GM18502 (cell line): ENCODE results near the gene OR1I1.
"Not testable (repeated sequence)": the region's sequence is repeated elsewhere in the genome, so short reads cannot be mapped to it uniquely, and the experiment has no call there.

Source experiments
- ATAC-seq: cut with Tn5 transposase; IDR thresholded peaks from one replicate; pipeline ENCODE4 v1.9.1; 2021; ENCODE audit warnings: mild to moderate bottlenecking; ENCODE audit not compliant: unreplicated experiment, poor library complexity

The OR1I1 gene, protein sequence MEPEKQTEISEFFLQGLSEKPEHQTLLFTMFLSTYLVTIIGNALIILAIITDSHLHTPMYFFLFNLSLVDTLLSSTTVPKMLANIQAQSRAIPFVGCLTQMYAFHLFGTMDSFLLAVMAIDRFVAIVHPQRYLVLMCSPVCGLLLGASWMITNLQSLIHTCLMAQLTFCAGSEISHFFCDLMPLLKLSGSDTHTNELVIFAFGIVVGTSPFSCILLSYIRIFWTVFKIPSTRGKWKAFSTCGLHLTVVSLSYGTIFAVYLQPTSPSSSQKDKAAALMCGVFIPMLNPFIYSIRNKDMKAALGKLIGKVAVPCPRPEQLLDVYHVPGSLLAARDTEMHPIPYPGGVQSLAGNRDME

DNA sequence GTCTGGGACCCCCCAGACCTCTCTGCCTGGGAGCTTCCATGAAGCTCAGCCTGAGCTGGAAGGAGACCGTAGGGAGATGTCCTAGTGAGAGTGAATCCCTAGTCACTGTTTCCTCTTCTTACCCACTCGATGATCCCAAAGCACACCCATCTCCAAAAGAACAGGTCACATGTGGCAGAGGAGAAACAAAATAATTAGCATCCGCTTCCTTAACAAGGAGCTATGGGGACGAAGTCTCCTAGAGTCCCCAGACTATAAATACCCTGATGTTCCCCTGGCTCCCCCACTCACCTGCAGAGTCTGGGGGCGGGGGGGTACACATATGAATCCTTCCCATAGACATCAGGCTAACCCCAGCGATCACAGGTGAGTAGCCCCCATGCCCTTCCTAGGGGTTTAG, at the start of gene OR1I1:
Gene OR1I1 (plus strand): TSS at position 301 of the 400 bp plus-strand sequence. CDS start 4,855 bp downstream, outside the sequence.
- ATAC-seq, result no peak

DNA sequence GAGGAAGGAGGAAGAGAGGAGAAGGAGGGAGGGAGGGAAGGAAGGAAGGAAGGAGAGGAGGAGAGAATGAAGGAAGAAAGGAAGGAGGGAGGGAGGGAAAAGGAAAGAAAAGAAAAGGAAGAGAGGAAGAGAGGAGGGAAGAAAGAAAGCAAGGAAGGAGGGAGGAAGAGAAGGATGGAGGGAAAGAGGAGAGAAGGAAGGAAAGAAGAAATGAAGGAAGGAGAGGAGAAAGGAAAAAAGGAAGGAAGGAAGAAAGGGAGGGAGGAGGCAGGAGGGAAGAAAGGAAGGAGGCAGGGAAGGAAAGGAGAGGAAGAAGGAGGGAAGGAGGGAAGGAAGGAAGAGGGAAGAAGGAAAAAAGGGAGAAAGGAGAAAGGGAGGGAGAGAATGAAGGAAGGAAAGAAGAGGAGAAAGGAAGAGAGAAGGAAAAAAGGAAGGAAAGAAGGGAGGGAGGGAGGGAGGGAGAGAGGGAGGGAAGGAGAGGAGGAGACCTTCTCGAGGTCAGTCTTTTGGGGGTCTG, 46.2 kb upstream of the OR1I1 start:
- ATAC-seq, result no peak

DNA sequence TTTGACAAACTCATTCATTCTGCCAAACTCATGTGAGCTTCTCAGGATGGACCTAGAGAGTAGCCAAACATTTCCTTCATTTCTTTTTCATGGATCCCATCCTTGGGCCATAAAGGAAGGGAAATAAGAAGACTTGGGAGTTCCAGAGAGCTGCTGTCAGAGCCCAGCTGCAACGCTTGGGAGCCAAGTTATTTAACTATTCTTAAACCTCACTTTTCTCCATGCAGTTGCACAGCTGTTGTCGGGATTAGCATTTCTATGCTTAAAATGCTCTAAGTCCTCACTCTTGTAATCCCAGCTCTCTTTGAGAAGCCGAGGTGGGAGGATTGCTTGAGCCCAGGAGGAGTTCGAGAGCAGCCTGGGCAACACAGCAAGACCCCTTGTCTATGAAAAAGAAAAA, 44.4 kb upstream of the OR1I1 start:
- no peak for ATAC-seq

DNA sequence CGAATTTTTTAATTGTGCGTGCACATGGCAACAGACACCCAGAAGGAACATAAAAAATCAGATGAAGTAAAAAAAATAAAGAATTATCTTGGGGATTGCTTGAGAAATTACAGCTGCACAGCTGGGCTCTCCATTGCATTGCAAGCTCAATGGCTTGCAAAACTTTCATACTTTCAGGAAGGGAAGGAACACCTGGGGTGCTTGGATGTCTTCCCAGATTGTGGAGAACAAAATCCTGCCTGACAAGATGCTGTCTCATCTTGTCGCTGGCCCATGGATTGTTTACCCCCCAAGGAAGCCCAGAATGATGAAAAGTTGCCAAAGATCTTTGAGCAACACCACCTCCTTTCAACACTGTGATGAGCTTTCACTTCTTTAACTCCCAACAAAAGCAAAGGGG, 43.7 kb upstream of the OR1I1 start:
- no peak for ATAC-seq

DNA sequence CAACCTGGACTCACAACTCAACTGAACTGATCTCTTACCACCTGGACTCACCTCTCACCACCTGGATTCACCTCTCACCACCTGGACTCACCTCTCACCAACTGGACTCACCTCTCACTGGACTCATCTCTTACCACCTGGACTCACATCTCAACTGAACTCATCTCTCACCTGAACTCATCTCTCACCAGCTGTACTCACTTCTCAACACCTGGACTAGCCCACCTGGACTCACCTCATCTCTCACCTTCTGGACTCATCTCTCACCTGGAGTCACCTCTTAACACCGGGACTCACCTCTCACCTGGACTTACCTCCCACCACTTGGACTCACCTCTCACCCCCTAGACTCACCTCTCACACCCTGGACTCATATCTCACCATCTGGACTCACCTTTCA, 40.0 kb upstream of the OR1I1 start:
- no peak for ATAC-seq

DNA sequence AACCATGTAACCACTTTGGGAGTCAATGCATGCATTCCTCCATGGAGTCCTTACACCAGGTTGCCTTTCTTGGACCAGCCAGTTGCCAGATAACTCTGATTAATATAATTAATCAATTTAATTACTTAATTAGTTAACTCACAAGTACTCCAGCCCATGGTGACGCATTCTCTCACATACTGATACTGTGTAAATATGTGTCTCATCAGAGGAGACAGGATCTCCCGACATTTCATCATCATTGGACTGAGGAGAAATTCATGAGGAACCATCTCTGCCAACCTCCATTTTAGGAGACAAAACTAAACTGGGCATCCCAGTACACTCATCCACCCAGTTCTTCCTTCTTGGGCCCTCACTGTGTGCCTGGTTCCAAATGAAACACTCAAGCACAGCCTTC, 39.2 kb upstream of the OR1I1 start:
- no peak for ATAC-seq

DNA sequence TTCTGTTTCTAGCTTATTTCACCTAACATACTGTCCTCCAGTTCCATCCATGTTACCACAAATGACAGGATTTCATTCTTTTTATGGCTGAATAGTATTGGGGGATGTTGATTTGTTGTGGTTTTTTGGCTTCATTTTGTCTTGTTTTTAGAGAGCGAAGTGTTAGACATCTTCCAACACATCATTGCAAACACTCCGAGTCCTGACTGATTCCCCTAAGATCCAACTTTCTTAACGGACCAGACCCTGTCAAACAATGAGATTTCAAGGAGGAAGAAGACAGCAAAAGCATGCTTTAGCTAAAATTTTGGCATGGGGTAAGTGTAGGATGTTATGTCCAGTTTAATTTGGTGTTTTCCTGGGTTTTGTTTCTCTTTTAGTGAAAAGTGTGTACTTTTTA, 36.5 kb upstream of the OR1I1 start:
- ATAC-seq, result no peak

DNA sequence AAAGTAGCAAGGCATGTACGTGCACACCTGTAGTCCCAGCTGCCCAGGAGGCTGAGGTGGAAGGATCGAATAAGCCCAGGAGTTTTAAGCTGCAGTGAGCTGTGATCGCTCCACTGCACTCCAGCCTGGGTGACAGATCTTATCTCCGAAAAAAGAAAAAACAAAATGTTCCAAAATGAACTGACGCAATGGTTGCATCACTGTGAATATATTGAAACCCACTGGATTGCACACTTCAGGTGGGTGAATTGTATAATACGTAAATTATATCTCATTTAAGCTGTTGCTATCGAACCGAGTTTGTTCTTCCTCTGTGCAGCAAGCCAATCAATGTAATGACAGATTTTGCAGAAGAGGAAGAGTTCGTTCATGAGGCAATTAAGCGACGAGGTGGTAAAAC, 34.3 kb upstream of the OR1I1 start:
- no peak for ATAC-seq

DNA sequence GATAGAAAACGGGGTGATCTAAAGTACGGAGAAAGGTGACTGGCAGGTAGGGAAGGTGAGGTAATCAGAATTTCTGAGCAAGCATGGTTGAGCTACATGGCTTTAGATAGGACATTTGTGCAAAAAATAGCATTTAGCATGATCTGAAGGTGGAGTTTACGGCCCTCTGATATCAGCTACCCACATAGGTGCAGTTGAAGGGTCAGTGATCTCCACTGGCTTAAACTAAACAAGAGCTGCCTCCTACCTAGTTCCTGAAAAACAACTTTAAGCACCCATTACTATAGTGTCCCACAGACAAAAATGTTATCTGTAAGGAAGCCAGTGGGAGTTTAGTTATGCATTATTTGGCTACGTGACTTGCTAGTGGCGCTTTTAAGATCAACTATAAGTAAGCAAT, 33.9 kb upstream of the OR1I1 start:
- no peak for ATAC-seq

DNA sequence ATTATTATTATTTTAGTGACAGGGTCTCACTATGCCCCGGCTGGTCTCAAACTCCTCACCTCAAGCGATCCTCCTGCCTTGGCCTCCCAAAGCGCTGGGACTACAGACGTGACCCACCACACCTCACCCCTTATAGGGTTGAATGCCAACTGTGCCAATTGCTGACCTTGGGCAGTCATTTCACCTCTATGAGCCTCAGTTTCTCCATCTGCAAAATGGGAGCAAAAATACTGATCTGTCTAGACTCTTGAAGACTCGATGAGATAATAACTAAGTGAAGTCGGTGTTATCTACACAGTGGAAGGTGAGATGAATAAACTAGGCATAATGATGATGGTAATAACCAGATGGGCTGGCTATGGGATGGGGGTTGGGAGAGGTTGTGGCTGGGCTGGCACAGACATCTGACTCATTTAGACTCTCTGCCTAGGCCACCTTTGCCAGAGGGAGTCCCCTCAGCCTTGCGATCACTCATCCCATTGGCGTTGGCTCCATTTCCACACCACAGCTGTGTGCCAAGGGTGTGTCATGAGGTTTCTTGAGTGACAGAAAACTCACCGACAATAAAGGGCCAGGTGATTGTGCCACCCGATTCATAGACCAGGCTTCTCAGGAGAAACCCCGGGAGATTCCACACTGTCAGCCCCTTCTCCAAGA, 33.0 kb upstream of the OR1I1 start, which contains the start of gene CASP14:
Gene CASP14 (plus strand): TSS at position 596 of the 657 bp plus-strand sequence. CDS start 2,772 bp downstream, outside the sequence.
- ATAC-seq, result no peak

DNA sequence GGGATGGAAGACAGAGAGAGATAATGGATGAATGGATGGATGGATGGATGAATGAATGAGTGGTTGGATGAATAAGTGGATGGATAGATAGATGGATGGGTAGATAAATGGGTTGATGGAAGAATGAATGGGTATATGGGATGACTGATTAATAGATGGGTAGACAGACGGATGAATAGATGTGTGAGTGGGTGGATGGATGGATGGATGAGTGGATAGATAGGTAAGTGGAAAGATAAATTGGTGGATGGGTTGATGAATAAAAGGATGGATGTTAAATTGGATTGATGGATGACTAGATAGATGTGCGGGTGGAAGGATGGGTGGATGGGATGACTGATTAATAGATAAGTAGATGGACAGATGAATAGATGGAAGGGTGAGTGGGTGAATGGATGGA, 31.4 kb upstream of the OR1I1 start:
- ATAC-seq, result no peak

DNA sequence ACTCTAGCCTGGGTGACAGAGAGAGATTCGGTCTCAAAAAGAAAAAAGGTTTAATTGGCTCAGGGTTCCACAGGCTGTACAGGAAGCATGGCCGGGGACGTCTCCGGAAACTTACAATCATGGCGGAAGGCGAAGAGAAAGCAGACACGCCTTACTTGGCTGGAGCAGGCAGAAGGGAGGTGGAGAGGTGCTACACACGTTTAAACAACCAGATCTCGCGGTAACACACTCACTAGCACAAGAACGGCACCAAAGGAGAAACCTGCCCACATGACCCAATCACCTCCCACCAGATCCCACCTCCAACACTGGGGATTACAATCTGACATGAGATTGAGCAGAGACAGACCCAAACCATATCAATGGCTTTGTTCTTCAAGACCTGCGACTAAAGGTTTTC, 20.0 kb upstream of the OR1I1 start:
- ATAC-seq, result no peak

DNA sequence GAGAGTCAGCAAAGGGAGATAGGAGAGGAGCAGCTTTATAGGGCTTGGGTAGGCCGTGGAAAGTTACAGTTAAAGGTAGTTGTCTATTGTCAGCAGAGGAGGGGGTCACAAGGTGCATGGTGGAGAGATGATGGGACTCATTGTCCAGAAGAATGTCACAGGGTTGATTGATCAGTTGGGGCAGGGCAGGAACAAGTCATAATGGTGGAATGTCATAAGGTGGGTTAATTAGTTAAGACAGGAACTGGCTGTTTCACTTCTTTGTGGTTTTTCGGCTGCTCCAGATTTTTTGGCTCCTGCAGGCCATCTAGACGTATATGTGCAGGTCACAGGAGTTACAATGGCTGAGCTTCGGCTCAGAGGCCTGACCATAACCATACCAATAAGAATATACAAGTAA, 11.6 kb upstream of the OR1I1 start:
- not testable (repeated sequence) for ATAC-seq

DNA sequence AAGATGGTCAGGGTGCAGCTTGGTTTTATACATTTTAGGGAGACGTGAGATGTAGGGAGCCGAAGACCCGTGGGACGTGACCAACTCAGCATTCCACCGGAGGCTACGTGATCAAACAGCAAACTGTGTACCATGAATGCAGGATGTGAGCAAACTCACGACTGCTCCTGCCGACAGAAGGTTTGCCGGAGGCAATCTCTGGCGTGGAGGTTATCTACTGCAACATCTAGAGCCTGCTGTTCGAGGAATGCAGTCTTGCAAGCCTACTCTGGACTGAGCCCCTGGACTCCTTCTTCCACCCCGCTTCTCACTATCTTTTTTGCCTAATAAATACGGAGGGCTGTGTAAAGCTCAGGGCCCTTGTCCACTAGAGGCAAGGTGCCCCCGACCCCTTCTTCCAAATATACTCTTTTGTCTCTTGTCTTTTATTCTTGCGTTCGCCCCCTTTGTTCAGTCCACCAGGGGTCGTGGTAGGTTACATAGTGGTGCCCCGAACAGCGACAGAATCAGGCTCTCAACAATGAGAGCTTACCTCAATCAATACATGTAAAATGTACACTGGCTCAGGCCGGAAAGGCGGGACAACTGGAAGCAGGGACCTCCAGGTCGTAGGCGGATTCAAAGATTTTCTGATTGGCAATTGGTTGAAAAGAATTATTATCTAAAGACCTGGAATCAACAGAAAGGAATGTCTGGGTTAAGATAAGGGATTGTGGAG, 8.9 kb upstream of the OR1I1 start:
- no peak for ATAC-seq

DNA sequence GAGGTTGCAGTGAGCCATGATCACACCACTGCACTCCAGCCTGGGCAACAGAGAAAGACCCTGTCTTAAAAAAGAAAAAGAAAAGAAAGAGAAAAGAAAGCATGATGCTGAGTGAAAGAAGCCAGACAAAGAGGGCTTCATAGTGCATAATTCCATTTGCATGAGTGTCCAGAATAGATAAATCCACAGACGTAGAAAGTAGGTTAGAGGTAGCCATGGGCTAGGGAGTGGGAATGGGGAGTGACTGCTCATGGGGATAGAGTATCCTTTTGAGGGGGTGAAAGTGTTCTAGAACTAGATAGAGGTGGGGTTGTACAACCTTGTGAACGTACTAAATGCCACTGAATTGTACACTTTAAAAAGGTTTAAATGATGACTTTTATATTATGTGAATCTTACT, 7.6 kb upstream of the OR1I1 start:
- no peak for ATAC-seq

DNA sequence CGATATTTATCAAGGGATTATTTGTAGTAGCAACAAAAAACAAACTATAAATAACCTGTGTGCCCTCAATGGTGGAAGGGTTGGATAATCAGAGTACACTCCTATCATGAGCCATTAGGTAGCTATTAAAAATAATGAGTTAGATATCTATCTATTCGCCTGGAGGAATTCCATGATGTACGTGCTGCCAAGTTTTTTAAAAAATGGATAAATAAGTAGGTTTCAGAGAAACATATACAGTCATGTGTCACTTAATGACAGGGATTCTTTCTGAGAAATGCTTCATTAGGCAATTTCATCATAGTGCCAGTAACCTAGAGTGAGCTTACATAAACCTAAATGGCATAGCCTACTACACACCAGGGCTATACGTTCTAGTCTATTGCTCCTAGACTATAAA, 6.2 kb upstream of the OR1I1 start:
- no peak for ATAC-seq

DNA sequence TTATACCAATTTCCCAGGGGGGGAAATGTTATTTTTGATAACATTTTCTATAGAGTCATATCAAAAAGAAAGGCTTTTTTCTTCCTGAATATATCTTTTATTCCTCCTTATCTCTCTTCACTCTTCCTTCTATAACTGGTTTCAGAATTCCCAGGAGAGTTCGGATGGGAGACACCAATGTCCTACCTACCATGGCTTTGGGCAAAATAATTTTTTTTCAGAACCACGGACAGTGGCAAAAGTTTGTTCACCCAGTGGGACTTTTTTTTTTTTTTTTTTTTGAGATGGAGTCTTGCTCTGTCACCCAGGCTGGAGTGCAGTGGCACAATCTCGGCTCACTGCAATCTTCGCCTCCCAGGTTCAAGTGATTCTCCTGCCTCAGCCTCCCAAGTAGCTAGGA, 2.0 kb upstream of the OR1I1 start:
- ATAC-seq, result not testable (repeated sequence)

DNA sequence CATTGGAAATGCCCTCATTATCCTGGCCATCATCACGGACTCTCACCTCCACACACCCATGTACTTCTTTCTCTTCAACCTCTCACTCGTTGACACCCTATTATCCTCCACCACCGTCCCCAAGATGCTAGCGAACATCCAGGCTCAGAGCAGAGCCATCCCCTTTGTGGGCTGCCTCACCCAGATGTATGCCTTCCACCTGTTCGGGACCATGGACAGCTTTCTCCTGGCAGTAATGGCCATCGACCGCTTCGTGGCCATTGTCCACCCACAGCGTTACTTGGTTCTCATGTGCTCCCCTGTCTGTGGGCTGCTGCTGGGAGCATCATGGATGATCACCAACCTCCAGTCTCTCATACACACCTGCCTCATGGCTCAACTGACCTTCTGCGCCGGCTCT, 5.2 kb downstream of the OR1I1 start:
- ATAC-seq, result no peak

DNA sequence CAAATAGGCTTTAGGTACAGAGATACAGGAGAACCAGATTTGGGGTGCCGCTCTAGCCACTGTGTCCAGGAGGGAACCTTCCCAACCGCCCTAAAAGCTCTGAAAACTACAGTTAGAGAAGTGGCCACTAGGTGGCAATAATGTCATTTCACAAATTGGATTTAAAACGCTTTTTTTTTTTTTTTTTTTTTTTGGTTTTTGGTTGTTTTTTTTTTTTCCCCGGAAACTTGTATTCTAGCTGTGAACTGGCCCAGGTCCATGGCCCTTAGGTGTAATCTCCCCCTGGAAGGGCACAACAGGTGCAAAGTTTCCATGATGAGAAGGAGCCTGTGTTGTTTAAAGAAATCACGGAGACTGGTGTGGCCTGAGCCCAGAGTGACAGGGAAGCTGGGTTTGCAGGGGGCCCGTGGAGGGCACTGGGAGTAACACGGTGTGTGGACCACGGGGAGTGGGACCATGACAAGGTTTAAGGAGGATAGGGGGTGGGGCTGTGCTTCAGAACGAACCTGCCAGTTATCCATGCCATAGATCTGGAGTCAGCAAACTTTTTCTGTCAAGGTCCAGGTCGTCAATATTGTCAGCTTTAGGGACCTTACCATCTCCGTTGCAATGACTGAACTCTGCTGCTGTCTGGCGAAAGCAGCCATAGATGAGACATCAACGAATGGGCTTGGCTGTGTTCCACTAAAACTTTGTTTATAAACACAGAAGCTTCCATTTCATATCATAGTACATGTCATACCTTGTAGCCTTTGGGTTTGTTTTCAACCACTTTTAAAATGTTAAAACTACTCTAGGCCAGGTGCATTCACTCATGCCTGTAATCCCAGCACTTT, 10.1 kb downstream of the OR1I1 start:
- ATAC-seq, result no peak

DNA sequence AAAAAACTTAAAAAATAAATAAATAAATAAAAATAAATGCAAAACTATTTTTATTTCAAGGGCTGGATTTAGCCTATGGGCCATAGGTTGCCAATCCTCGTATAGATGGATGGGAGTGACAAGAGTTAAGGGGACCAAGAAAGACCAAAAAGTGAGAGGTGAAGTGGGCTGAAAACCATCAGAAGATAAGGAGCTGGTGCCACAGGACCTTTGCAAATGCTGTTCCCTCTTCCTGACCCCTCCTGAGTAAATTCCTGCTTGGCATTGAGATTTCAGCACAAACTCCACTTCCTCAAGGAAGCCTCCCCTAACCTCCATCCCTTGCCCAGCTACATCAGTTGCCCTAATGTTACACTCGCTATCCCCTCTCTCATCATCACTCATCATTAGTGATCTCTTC, 11.0 kb downstream of the OR1I1 start:
- no peak for ATAC-seq
